ENCODE data around the gene MPDZ. TPM values are rescaled to one million over a fixed set of nuclear protein-coding genes. Genes with fewer than 3 reads are reported as not detected.
A peak's percentile ranks its signal among the peaks of the same experiment; 100 is the strongest.

MPDZ gene
- total RNA-seq, 1 donor from 2014 or later: 38.7 TPM

DNA sequence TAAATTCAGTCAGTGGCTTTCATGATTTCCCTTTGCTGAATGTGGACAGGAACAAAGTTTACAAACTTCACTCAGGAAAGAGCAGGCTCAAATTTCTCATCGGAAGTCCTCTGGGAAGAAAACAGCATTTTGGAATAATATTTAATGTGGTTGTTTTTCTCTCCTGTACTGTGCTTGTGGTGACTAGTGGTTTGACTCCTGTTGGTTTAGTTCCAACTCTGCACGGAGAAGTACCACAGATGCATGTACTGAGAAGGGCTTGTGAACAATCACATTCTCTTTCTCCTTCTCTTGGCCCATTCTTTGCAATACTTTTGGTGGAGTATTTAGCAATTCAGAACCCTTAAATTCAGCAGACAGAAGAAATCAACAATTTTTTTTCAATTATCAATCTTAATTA lies 13.3 kb downstream of the MPDZ start:
- H3K9me3 Mint-ChIP-seq (ENCODE audit: unreplicated experiment): no peaks in the 10 kb centered on the region
- H3K27me3 Mint-ChIP-seq (ENCODE audit: unreplicated experiment): no peaks in the 10 kb centered on the region
- no peak overlapping the region for H3K4me3 Mint-ChIP-seq (ENCODE audit: unreplicated experiment)
- H3K4me1 Mint-ChIP-seq (ENCODE audit: low read depth, unreplicated experiment): peaks cover 45% of the 10 kb centered on the region
- H3K27ac Mint-ChIP-seq (ENCODE audit: unreplicated experiment): no peak overlapping the region
- TF ChIP-seq, protein P1, sequence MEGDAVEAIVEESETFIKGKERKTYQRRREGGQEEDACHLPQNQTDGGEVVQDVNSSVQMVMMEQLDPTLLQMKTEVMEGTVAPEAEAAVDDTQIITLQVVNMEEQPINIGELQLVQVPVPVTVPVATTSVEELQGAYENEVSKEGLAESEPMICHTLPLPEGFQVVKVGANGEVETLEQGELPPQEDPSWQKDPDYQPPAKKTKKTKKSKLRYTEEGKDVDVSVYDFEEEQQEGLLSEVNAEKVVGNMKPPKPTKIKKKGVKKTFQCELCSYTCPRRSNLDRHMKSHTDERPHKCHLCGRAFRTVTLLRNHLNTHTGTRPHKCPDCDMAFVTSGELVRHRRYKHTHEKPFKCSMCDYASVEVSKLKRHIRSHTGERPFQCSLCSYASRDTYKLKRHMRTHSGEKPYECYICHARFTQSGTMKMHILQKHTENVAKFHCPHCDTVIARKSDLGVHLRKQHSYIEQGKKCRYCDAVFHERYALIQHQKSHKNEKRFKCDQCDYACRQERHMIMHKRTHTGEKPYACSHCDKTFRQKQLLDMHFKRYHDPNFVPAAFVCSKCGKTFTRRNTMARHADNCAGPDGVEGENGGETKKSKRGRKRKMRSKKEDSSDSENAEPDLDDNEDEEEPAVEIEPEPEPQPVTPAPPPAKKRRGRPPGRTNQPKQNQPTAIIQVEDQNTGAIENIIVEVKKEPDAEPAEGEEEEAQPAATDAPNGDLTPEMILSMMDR (IDR thresholded peaks at IDR 0.05; ENCODE audit: partially characterized antibody, unreplicated experiment): no peak
- H3K36me3 Mint-ChIP-seq (ENCODE audit: unreplicated experiment): no peaks in the 10 kb centered on the region
- DNase-seq: no peak

DNA sequence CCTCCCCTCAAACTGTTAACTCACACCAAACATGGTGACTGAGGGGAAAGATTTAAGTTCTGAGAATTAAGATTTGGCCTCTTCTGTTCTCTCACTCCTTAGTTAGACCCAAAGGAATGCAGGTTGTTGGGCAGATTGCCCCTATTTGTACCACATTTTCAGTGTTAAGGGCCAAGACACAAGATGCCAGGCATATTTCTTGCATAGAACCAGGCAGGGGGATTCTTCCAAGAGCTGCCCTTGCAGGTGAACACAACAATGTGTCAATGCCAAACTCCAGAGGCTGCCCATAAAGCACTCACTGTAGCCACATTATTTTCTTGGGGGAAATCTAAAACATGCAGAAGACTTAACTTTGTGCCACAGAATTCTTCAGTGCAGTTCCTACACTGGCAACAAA lies 14.7 kb downstream of the MPDZ start:
- peaks cover 39% of the 10 kb centered on the region for H3K4me1 Mint-ChIP-seq (ENCODE audit: low read depth, unreplicated experiment)
- TF ChIP-seq, protein P1 (IDR thresholded peaks at IDR 0.05; ENCODE audit: partially characterized antibody, unreplicated experiment): no peak
- H3K36me3 Mint-ChIP-seq (ENCODE audit: unreplicated experiment): no peaks in the 10 kb centered on the region
- DNase-seq: no peak
- no peak overlapping the region for H3K4me3 Mint-ChIP-seq (ENCODE audit: unreplicated experiment)
- H3K27ac Mint-ChIP-seq (ENCODE audit: unreplicated experiment): peak overlapping the region; percentile 65
- H3K9me3 Mint-ChIP-seq (ENCODE audit: unreplicated experiment): no peaks in the 10 kb centered on the region
- no peaks in the 10 kb centered on the region for H3K27me3 Mint-ChIP-seq (ENCODE audit: unreplicated experiment)

DNA sequence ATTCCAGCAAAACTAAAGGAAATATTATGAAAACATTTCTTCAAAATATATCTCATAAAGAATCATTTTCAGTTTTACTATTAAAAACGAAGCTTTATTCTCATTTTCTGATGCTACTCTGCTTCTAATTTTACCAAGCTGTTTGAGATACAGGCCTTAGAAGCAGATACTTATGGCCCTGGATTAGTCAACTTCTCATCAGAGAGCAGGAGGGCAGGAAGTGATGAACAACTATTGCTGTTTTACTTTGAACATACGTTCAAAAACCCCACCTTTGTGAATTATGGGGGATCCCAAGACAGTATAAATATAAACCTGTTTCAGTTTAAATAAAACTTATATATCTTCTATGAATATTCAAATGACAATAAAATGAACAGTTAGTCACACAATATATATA lies 16.0 kb downstream of the MPDZ start:
- H3K36me3 Mint-ChIP-seq (ENCODE audit: unreplicated experiment): no peaks in the 10 kb centered on the region
- TF ChIP-seq, protein P1 (IDR thresholded peaks at IDR 0.05; ENCODE audit: partially characterized antibody, unreplicated experiment): no peak
- H3K4me3 Mint-ChIP-seq (ENCODE audit: unreplicated experiment): no peak overlapping the region
- no peak for DNase-seq
- peaks cover 30% of the 10 kb centered on the region for H3K4me1 Mint-ChIP-seq (ENCODE audit: low read depth, unreplicated experiment)
- no peak overlapping the region for H3K27ac Mint-ChIP-seq (ENCODE audit: unreplicated experiment)
- H3K9me3 Mint-ChIP-seq (ENCODE audit: unreplicated experiment): peaks cover 1% of the 10 kb centered on the region
- H3K27me3 Mint-ChIP-seq (ENCODE audit: unreplicated experiment): no peaks in the 10 kb centered on the region

DNA sequence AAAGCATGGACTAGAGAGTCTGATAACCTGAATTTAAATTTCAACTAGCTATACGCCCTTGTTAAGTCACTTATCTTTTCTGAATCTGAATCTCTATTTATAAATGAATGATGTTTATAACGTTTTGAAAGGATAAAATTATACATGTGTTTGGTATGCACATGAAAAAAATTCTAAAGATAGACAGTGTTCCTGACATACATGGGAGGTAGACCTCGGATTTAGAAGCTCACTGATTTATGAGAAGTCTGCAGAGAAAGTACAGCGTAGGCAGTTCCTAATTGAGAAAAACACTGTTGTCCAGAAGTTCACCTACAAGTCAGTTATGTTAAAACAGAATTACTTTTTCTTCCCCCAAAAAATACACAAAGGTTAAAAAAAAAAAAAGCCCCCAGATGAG lies 26.6 kb downstream of the MPDZ start:
- TF ChIP-seq, protein P1 (IDR thresholded peaks at IDR 0.05; ENCODE audit: partially characterized antibody, unreplicated experiment): no peak
- H3K36me3 Mint-ChIP-seq (ENCODE audit: unreplicated experiment): peaks cover 8% of the 10 kb centered on the region
- DNase-seq: no peak
- no peak overlapping the region for H3K4me3 Mint-ChIP-seq (ENCODE audit: unreplicated experiment)
- H3K27ac Mint-ChIP-seq (ENCODE audit: unreplicated experiment): no peak overlapping the region
- H3K27me3 Mint-ChIP-seq (ENCODE audit: unreplicated experiment): no peaks in the 10 kb centered on the region
- no peaks in the 10 kb centered on the region for H3K9me3 Mint-ChIP-seq (ENCODE audit: unreplicated experiment)
- no peaks in the 10 kb centered on the region for H3K4me1 Mint-ChIP-seq (ENCODE audit: low read depth, unreplicated experiment)

DNA sequence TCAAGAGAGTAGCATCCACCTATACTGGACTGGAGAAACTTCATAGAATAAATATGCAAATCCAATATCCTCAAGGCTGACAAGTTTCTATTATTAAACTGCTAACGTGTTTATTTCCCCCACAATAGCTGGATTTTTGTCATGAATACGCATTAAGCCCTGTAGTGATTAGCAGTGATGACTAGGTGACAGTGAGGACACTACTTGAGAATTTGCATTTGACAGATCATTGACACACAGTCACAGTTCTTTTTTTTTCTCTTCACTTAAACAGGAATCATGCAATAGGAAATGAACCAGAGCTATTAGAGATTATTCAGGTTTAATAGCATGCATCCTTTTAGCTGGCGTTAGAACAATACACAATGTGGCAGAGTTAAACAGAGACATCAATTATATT lies 35.3 kb downstream of the MPDZ start:
- Mint-ChIP-seq H3K4me1 (ENCODE audit: low read depth, unreplicated experiment) (no peaks in the 10 kb centered on the region), H3K36me3 (ENCODE audit: unreplicated experiment) (no peaks in the 10 kb centered on the region), H3K27ac (ENCODE audit: unreplicated experiment) (no peak overlapping the region), H3K4me3 (ENCODE audit: unreplicated experiment) (no peak overlapping the region), H3K27me3 (ENCODE audit: unreplicated experiment) (no peaks in the 10 kb centered on the region), H3K9me3 (ENCODE audit: unreplicated experiment) (no peaks in the 10 kb centered on the region)
- TF ChIP-seq, protein P1 (IDR thresholded peaks at IDR 0.05; ENCODE audit: partially characterized antibody, unreplicated experiment): no peak
- no peak for DNase-seq

Data from glutamatergic neuron (in vitro differentiated cells).